Mesenchymal stem cell (in vitro differentiated cells and primary cell): ENCODE results near the gene PDCL3.

ENCODE experiments used
- DNase-seq: peaks from one replicate; pipeline ENCODE4 v3.0.0-alpha.2; 2013
- H2AFZ ChIP-seq: one replicate; pipeline ENCODE4 v1.6.1; 2013; ENCODE audit warnings: low read depth, mild to moderate bottlenecking, control low read depth, inconsistent platforms, low read length, moderate library complexity
- H2AK5ac ChIP-seq: 2 replicates; pipeline ENCODE4 v1.6.1; 2013; ENCODE audit warnings: low read length, moderate library complexity, mild to moderate bottlenecking, inconsistent platforms; ENCODE audit not compliant: severe bottlenecking
- H2BK120ac ChIP-seq: one replicate; pipeline ENCODE4 v1.6.1; 2013; ENCODE audit warnings: low read depth, mild to moderate bottlenecking, inconsistent platforms, low read length, moderate library complexity
- H2BK12ac ChIP-seq, 2 experiments: one replicate each; pipeline ENCODE4 v1.6.1; 2013; ENCODE audit warnings: inconsistent platforms in 2 of 2, low read length in 2 of 2, mild to moderate bottlenecking in 2 of 2, moderate library complexity in 2 of 2, control low read depth in 1 of 2
- H2BK15ac ChIP-seq: one replicate; pipeline ENCODE4 v1.6.1; 2013; ENCODE audit warnings: mild to moderate bottlenecking, low read depth, inconsistent platforms; ENCODE audit not compliant: poor library complexity, severe bottlenecking
- H2BK5ac ChIP-seq: 2 replicates; pipeline ENCODE4 v1.6.1; 2013; ENCODE audit warnings: low read depth, mild to moderate bottlenecking, low read length, control low read depth, inconsistent platforms; ENCODE audit not compliant: poor library complexity, severe bottlenecking
- H3K14ac ChIP-seq, 2 experiments: one replicate each; pipeline ENCODE4 v1.6.1; 2013; ENCODE audit warnings: inconsistent platforms in 2 of 2, low read length in 2 of 2, control low read depth in 1 of 2, mild to moderate bottlenecking in 1 of 2, moderate library complexity in 1 of 2
- H3K18ac ChIP-seq, 2 experiments: one replicate each; pipeline ENCODE4 v1.6.1; 2013; ENCODE audit warnings: inconsistent platforms in 2 of 2, low read length in 2 of 2, control low read depth in 1 of 2, low read depth in 1 of 2, mild to moderate bottlenecking in 1 of 2
- H3K23ac ChIP-seq, 2 experiments: one replicate each; pipeline ENCODE4 v1.6.1; 2013; ENCODE audit warnings: inconsistent platforms in 2 of 2, low read length in 2 of 2, mild to moderate bottlenecking in 2 of 2, moderate library complexity in 2 of 2, control low read depth in 1 of 2
- H3K27ac ChIP-seq: 2 replicates; pipeline ENCODE4 v1.5.1; 2013; ENCODE audit warnings: mild to moderate bottlenecking, moderate library complexity, low read length, control low read depth, inconsistent platforms; ENCODE audit not compliant: poor library complexity, severe bottlenecking
- H3K27me3 ChIP-seq, 2 experiments: 2 replicates each; pipeline versions ENCODE4 v1.6.1 to v1.7.0; 2013; ENCODE audit warnings: low read length in 2 of 2, mild to moderate bottlenecking in 2 of 2, moderate library complexity in 2 of 2, control low read depth in 1 of 2, inconsistent platforms in 1 of 2; ENCODE audit not compliant: control insufficient read depth in 1 of 2, insufficient read depth in 1 of 2
- H3K36me3 ChIP-seq, 2 experiments: 2 replicates each; pipeline versions ENCODE4 v1.6.1 to v1.7.0; 2013; ENCODE audit warnings: low read length in 2 of 2, control low read depth in 1 of 2, inconsistent platforms in 1 of 2, low read depth in 1 of 2, mild to moderate bottlenecking in 1 of 2; ENCODE audit not compliant: insufficient read depth in 2 of 2, control insufficient read depth in 1 of 2
- H3K4ac ChIP-seq, 2 experiments: one replicate each; pipeline ENCODE4 v1.6.1; 2013; ENCODE audit warnings: inconsistent platforms in 2 of 2, low read length in 2 of 2, mild to moderate bottlenecking in 2 of 2, moderate library complexity in 2 of 2, control low read depth in 1 of 2, low read depth in 1 of 2
- H3K4me1 ChIP-seq: 2 replicates; pipeline ENCODE4 v1.6.1; 2013; ENCODE audit warnings: low read depth, low read length, control low read depth; ENCODE audit not compliant: control insufficient read depth, insufficient read depth
- H3K4me2 ChIP-seq: 2 replicates; pipeline ENCODE4 v1.6.1; 2013; ENCODE audit warnings: low read length, mild to moderate bottlenecking, inconsistent platforms; ENCODE audit not compliant: poor library complexity, severe bottlenecking
- H3K4me3 ChIP-seq, 2 experiments: 2 replicates each; pipeline versions ENCODE4 v1.5.1 to v1.7.0; 2013; ENCODE audit warnings: low read length in 2 of 2, mild to moderate bottlenecking in 2 of 2, control low read depth in 1 of 2, low read depth in 1 of 2; ENCODE audit not compliant: insufficient read depth in 1 of 2
- H3K79me1 ChIP-seq: replicated peaks from 2 replicates; pipeline ENCODE4 v1.6.1; 2013; ENCODE audit warnings: mild to moderate bottlenecking, control low read depth, low read length, inconsistent platforms; ENCODE audit not compliant: poor library complexity, severe bottlenecking
- H3K9ac ChIP-seq: 2 replicates; pipeline ENCODE4 v1.7.0; 2013; ENCODE audit warnings: mild to moderate bottlenecking, low read length, moderate library complexity
- H3K9me3 ChIP-seq: 2 replicates; pipeline ENCODE4 v1.7.0; 2013; ENCODE audit warnings: mild to moderate bottlenecking, low read length; ENCODE audit not compliant: control insufficient read depth
- H4K8ac ChIP-seq: one replicate; pipeline ENCODE4 v1.6.1; 2013; ENCODE audit warnings: inconsistent platforms, mild to moderate bottlenecking, low read length, moderate library complexity
- H4K91ac ChIP-seq: one replicate; pipeline ENCODE4 v1.6.1; 2013; ENCODE audit warnings: mild to moderate bottlenecking, low read length, inconsistent platforms
- WGBS: methylation state at CpG from one replicate; pipeline ENCODE4 v1.1.7; 2013; ENCODE audit warnings: mixed read lengths; 5-methylcytosine and 5-hydroxymethylcytosine counted together

Gene PDCL3

GRCh38 chr2:100520224-100520623 lies 42.6 kb upstream of the PDCL3 start:
- H3K9ac ChIP-seq, result no peak overlapping the region
- H2AK5ac ChIP-seq, result no peak overlapping the region
- no peaks in the 10 kb centered on the region for H3K36me3 ChIP-seq
- H3K18ac ChIP-seq, result no peak overlapping the region
- H3K4ac ChIP-seq, result no peak overlapping the region
- H3K4me3 ChIP-seq, result no peak overlapping the region
- H3K9me3 ChIP-seq, result no peaks in the 10 kb centered on the region
- H4K91ac ChIP-seq, result no peak overlapping the region
- no peaks in the 10 kb centered on the region for H3K4me1 ChIP-seq
- no peak overlapping the region for H3K27ac ChIP-seq
- 90% methylated on average over 2 of the region's 2 CpGs for WGBS
- H3K23ac ChIP-seq, result no peak overlapping the region
- no peak overlapping the region for H2BK15ac ChIP-seq
- H2AFZ ChIP-seq, result no peak overlapping the region
- DNase-seq, result no peak
- H2BK120ac ChIP-seq, result no peak overlapping the region
- H3K27me3 ChIP-seq, result no peaks in the 10 kb centered on the region
- no peak overlapping the region for H2BK12ac ChIP-seq
- no peak overlapping the region for H4K8ac ChIP-seq
- no peak overlapping the region for H2BK5ac ChIP-seq
- no peaks in the 10 kb centered on the region for H3K79me1 ChIP-seq
- no peak overlapping the region for H3K14ac ChIP-seq
- H3K4me2 ChIP-seq, result no peak overlapping the region

GRCh38 chr2:100522430-100522829 lies 40.4 kb upstream of the PDCL3 start:
- no peak overlapping the region for H2AFZ ChIP-seq
- H4K8ac ChIP-seq, result no peak overlapping the region
- H3K4me2 ChIP-seq, result no peak overlapping the region
- H3K9ac ChIP-seq, result no peak overlapping the region
- H3K27me3 ChIP-seq, result no peaks in the 10 kb centered on the region
- no peaks in the 10 kb centered on the region for H3K9me3 ChIP-seq
- H3K18ac ChIP-seq, result no peak overlapping the region
- H3K36me3 ChIP-seq, result no peaks in the 10 kb centered on the region
- no peak overlapping the region for H2BK5ac ChIP-seq
- H2BK120ac ChIP-seq, result no peak overlapping the region
- no peaks in the 10 kb centered on the region for H3K79me1 ChIP-seq
- no peak overlapping the region for H3K4me3 ChIP-seq
- H2BK12ac ChIP-seq, result no peak overlapping the region
- H4K91ac ChIP-seq, result no peak overlapping the region
- H3K4ac ChIP-seq, result no peak overlapping the region
- no peak overlapping the region for H3K14ac ChIP-seq
- H2AK5ac ChIP-seq, result no peak overlapping the region
- no peak overlapping the region for H3K23ac ChIP-seq
- 100% methylated on average over 1 of the region's 1 CpG for WGBS
- no peak overlapping the region for H3K27ac ChIP-seq
- H2BK15ac ChIP-seq, result no peak overlapping the region
- DNase-seq, result no peak
- no peaks in the 10 kb centered on the region for H3K4me1 ChIP-seq

GRCh38 chr2:100524331-100524730 lies 38.5 kb upstream of the PDCL3 start:
- H3K9me3 ChIP-seq, result no peaks in the 10 kb centered on the region
- H3K4ac ChIP-seq, result no peak overlapping the region
- H3K14ac ChIP-seq, result no peak overlapping the region

GRCh38 chr2:100526868-100527267 lies 35.9 kb upstream of the PDCL3 start:
- no peak overlapping the region for H3K4ac ChIP-seq
- no peak overlapping the region for H2BK120ac ChIP-seq
- H2BK5ac ChIP-seq, result no peak overlapping the region
- H3K4me2 ChIP-seq, result no peak overlapping the region
- no peak overlapping the region for H3K23ac ChIP-seq
- H3K14ac ChIP-seq, result no peak overlapping the region
- H3K18ac ChIP-seq, result no peak overlapping the region
- no peaks in the 10 kb centered on the region for H3K79me1 ChIP-seq
- no peak overlapping the region for H2AK5ac ChIP-seq
- WGBS, result no CpG with 5 or more reads among the region's 1 CpG
- no peak overlapping the region for H4K91ac ChIP-seq
- no peak overlapping the region for H3K27ac ChIP-seq
- no peak overlapping the region for H2AFZ ChIP-seq
- H3K27me3 ChIP-seq, result no peaks in the 10 kb centered on the region
- no peak overlapping the region for H3K9ac ChIP-seq
- H2BK15ac ChIP-seq, result no peak overlapping the region
- H4K8ac ChIP-seq, result no peak overlapping the region
- no peak for DNase-seq
- H2BK12ac ChIP-seq, result no peak overlapping the region
- no peaks in the 10 kb centered on the region for H3K36me3 ChIP-seq
- no peaks in the 10 kb centered on the region for H3K9me3 ChIP-seq
- H3K4me1 ChIP-seq, result no peaks in the 10 kb centered on the region
- H3K4me3 ChIP-seq, result no peak overlapping the region

More at GRCh38 chr2:100524331-100524730, 38.5 kb upstream of the PDCL3 start:
- Histone ChIP-seq H2AK5ac (no peak overlapping the region), H2BK5ac (no peak overlapping the region), H3K4me1 (no peaks in the 10 kb centered on the region), H4K8ac (no peak overlapping the region), H2BK120ac (no peak overlapping the region), H3K27me3 (no peaks in the 10 kb centered on the region), H3K27ac (no peak overlapping the region), H2AFZ (no peak overlapping the region), H4K91ac (no peak overlapping the region), H3K18ac (no peak overlapping the region), H3K23ac (no peak overlapping the region), H2BK15ac (no peak overlapping the region), H3K9ac (no peak overlapping the region), H2BK12ac (no peak overlapping the region), H3K36me3 (no peaks in the 10 kb centered on the region), H3K4me2 (no peak overlapping the region), H3K4me3 (no peak overlapping the region), H3K79me1 (no peaks in the 10 kb centered on the region)
- DNase-seq, result no peak
- WGBS, result 100% methylated on average over 1 of the region's 2 CpGs
